ENCODE data around the gene LIX1. TPM values are rescaled to one million over a fixed set of nuclear protein-coding genes. Genes with fewer than 3 reads are reported as not detected.

LIX1 gene
- total RNA-seq, 1 experiment from 2014 or later = not detected

GRCh38 chr5:97157689-97158088 lies 15.3 kb upstream of the LIX1 start:
- H3K4me3 Mint-ChIP-seq (ENCODE audit: low read depth, unreplicated experiment) = no peak overlapping the region
- H3K9me3 Mint-ChIP-seq (ENCODE audit: low read depth, unreplicated experiment) = peaks cover 6% of the 10 kb centered on the region
- CTCF ChIA-PET = no interaction called here
- DNase-seq = no peak
- no peaks in the 10 kb centered on the region for H3K4me1 Mint-ChIP-seq (ENCODE audit: low read depth, unreplicated experiment)
- peaks cover 8% of the 10 kb centered on the region for H3K36me3 Mint-ChIP-seq (ENCODE audit: insufficient read depth, unreplicated experiment)
- no TSS peak for BruUV-seq (replicated peaks)
- intact Hi-C loops (cut with micrococcal nuclease; ENCODE audit: unreplicated experiment) = no loop called here
- no peak for TF ChIP-seq CTCF (IDR thresholded peaks at IDR 0.05; ENCODE audit: unreplicated experiment)
- H3K27me3 Mint-ChIP-seq (ENCODE audit: unreplicated experiment) = no peaks in the 10 kb centered on the region
- H3K27ac Mint-ChIP-seq (ENCODE audit: unreplicated experiment) = no peak overlapping the region

- no peaks in the 10 kb centered on the region for H3K4me1 Mint-ChIP-seq (ENCODE audit: low read depth, unreplicated experiment)
- H3K36me3 Mint-ChIP-seq (ENCODE audit: insufficient read depth, unreplicated experiment) = no peaks in the 10 kb centered on the region
- intact Hi-C loops (cut with micrococcal nuclease; ENCODE audit: unreplicated experiment) = no loop called here
- no TSS peak for BruUV-seq (replicated peaks)
- H3K9me3 Mint-ChIP-seq (ENCODE audit: low read depth, unreplicated experiment) = no peaks in the 10 kb centered on the region
- CTCF ChIA-PET = no interaction called here
- no peak for TF ChIP-seq CTCF (IDR thresholded peaks at IDR 0.05; ENCODE audit: unreplicated experiment)
- no peak overlapping the region for H3K4me3 Mint-ChIP-seq (ENCODE audit: low read depth, unreplicated experiment)
- DNase-seq = no peak
- no peak overlapping the region for H3K27ac Mint-ChIP-seq (ENCODE audit: unreplicated experiment)
- no peaks in the 10 kb centered on the region for H3K27me3 Mint-ChIP-seq (ENCODE audit: unreplicated experiment)
These were observed 9.0 kb upstream of the LIX1 start for GRCh38 chr5:97151370-97151769.

- H3K27ac Mint-ChIP-seq (ENCODE audit: unreplicated experiment) = no peak overlapping the region
- no peak overlapping the region for H3K4me3 Mint-ChIP-seq (ENCODE audit: low read depth, unreplicated experiment)
- no peaks in the 10 kb centered on the region for H3K4me1 Mint-ChIP-seq (ENCODE audit: low read depth, unreplicated experiment)
- no peaks in the 10 kb centered on the region for H3K9me3 Mint-ChIP-seq (ENCODE audit: low read depth, unreplicated experiment)
- intact Hi-C loops (cut with micrococcal nuclease; ENCODE audit: unreplicated experiment) = no loop called here
- CTCF ChIA-PET = no interaction called here
- H3K36me3 Mint-ChIP-seq (ENCODE audit: insufficient read depth, unreplicated experiment) = no peaks in the 10 kb centered on the region
- DNase-seq = no peak
- BruUV-seq (replicated peaks) = no TSS peak
- no peaks in the 10 kb centered on the region for H3K27me3 Mint-ChIP-seq (ENCODE audit: unreplicated experiment)
- TF ChIP-seq CTCF (IDR thresholded peaks at IDR 0.05; ENCODE audit: unreplicated experiment) = no peak
These were observed 8.0 kb upstream of the LIX1 start for GRCh38 chr5:97150401-97150800.

GRCh38 chr5:97149709-97150108 lies 7.3 kb upstream of the LIX1 start:
- no peaks in the 10 kb centered on the region for H3K27me3 Mint-ChIP-seq (ENCODE audit: unreplicated experiment)

More at GRCh38 chr5:97149709-97150108, 7.3 kb upstream of the LIX1 start:
- no peaks in the 10 kb centered on the region for H3K36me3 Mint-ChIP-seq (ENCODE audit: insufficient read depth, unreplicated experiment)
- CTCF ChIA-PET = interaction anchor here (0.9 kb wide), 1 partner anchor 9 kb away, joined by 3 read pairs; no protein-coding TSS in a partner anchor
- intact Hi-C loops (cut with micrococcal nuclease; ENCODE audit: unreplicated experiment) = loop anchor here (10.0 kb wide), 1 partner anchor 105 kb away; no protein-coding TSS in a partner anchor
- DNase-seq = no peak
- H3K9me3 Mint-ChIP-seq (ENCODE audit: low read depth, unreplicated experiment) = no peaks in the 10 kb centered on the region
- H3K4me1 Mint-ChIP-seq (ENCODE audit: low read depth, unreplicated experiment) = no peaks in the 10 kb centered on the region
- no peak for TF ChIP-seq CTCF (IDR thresholded peaks at IDR 0.05; ENCODE audit: unreplicated experiment)
- no TSS peak for BruUV-seq (replicated peaks)
- H3K27ac Mint-ChIP-seq (ENCODE audit: unreplicated experiment) = no peak overlapping the region
- no peak overlapping the region for H3K4me3 Mint-ChIP-seq (ENCODE audit: low read depth, unreplicated experiment)
